Spleen (tissue), 7 donors: ENCODE results near the gene PSMD13.
A peak's percentile ranks its signal among the peaks of the same experiment; 100 is the strongest.

ENCODE experiments used
- CTCF ChIP-seq, 11 experiments: fragments of 200-600 bp in 7 of 11; fragments of 450-650 bp in 4 of 11; sonication (generic) in 4 of 11; IDR thresholded peaks in 8 of 11; conservative IDR thresholded peaks in 3 of 11; 1 replicate in 7 of 11; 2 replicates in 4 of 11; pipeline versions ENCODE4 v1.4.0 to v1.8.0; 2016 to 2021; ENCODE audit warnings: antibody characterized with exemption in 11 of 11, inconsistent platforms in 4 of 11, mild to moderate bottlenecking in 1 of 11
- POLR2A ChIP-seq, 3 donors: fragments of 450-650 bp; IDR thresholded peaks; one replicate each; pipeline ENCODE4 v1.5.1; 2017; ENCODE audit warnings: antibody characterized with exemption in 3 of 3, mild to moderate bottlenecking in 1 of 3
- POLR2AphosphoS5 ChIP-seq, 3 donors: sonication (generic); formaldehyde crosslinking; IDR thresholded peaks; one replicate each; pipeline ENCODE4 v1.5.1; 2017; ENCODE audit warnings: antibody characterized with exemption in 3 of 3
- donor health status: DM: no; HTN: no; CAD: no; lungs with moderate emphysema.
- donor health status: DM: no; HTN: no; CAD: no.
- donor health status: DM: no; HTN: no; CAD: no.

GRCh38 chr11:196786-197731 is 39.7 kb upstream of the PSMD13 start:
- no peak for TF ChIP-seq CTCF (IDR thresholded peaks at IDR 0.05 in 8 of 11, conservative IDR thresholded peaks at IDR 0.05 in 3 of 11)
- TF ChIP-seq POLR2A (IDR thresholded peaks at IDR 0.05): no peak
- TF ChIP-seq POLR2AphosphoS5 (IDR thresholded peaks at IDR 0.05): peak in 1 of 3 donors; percentile 34
